Activated CD8-positive, alpha-beta T cell treated with anti-CD3 and anti-CD28 coated beads for 36 hours (primary cell): Measurements from ENCODE around the gene NHLRC3. TPM values are rescaled to one million over a fixed set of nuclear protein-coding genes. Genes with fewer than 3 reads are reported as not detected.
"Not testable (repeated sequence)": the region's sequence is repeated elsewhere in the genome, so short reads cannot be mapped to it uniquely, and the experiment has no call there.

Experiments
- ATAC-seq: fragments of 200-7000 bp; cut with Tn5 transposase; one replicate; pipeline ENCODE4 v1.10.0; 2021; ENCODE audit warnings: mild to moderate bottlenecking, moderate library complexity
- CTCF ChIA-PET: fragments of 350-600 bp; sonication (Branson Sonifier 250); formaldehyde crosslinking; loops from one replicate; lab custom pipeline; 2021; ENCODE audit warnings: antibody characterized with exemption; lab: Charles Lee
- POLR2A ChIA-PET: fragments of 350-600 bp; sonication (Branson Sonifier 250); formaldehyde crosslinking; loops from one replicate; lab custom pipeline; 2021; ENCODE audit warnings: antibody characterized with exemption; lab: Charles Lee
- DNase-seq: peaks from one replicate; pipeline ENCODE4 v3.0.0-alpha.2; 2020
- H3K27ac Mint-ChIP-seq: one replicate; pipeline ENCODE4 v1.8.0; 2021; ENCODE audit warnings: mild to moderate bottlenecking, mixed read lengths
- H3K27me3 Mint-ChIP-seq: one replicate; pipeline ENCODE4 v1.8.0; 2021; ENCODE audit warnings: mixed read lengths
- H3K36me3 Mint-ChIP-seq: one replicate; pipeline ENCODE4 v1.8.0; 2021; ENCODE audit warnings: low read depth, mixed read lengths
- H3K4me1 Mint-ChIP-seq: one replicate; pipeline ENCODE4 v1.8.0; 2021; ENCODE audit warnings: low read depth, mixed read lengths
- H3K4me3 Mint-ChIP-seq: one replicate; pipeline ENCODE4 v1.8.0; 2021; ENCODE audit warnings: mild to moderate bottlenecking, moderate library complexity, mixed read lengths
- H3K9me3 Mint-ChIP-seq: one replicate; pipeline ENCODE4 v1.8.0; 2021; ENCODE audit warnings: mixed read lengths
- CTCF ChIP-seq: fragments of 200-600 bp; IDR thresholded peaks from one replicate; pipeline ENCODE4 v1.8.0; 2022; ENCODE audit warnings: antibody characterized with exemption, mild to moderate bottlenecking
- intact Hi-C: fragments of 100-400 bp; cut with micrococcal nuclease; formaldehyde crosslinking; loops from one replicate; pipeline ENCODE4 v1.10.0; 2022
- total RNA-seq, 2 experiments: library from RNA; stranded (reverse); gene quantifications; one replicate each; pipeline ENCODE4 v1.2.3, GENCODE V29; 2021

The NHLRC3 gene
- total RNA-seq, 2 experiments from 2014 or later: 17.5 to 17.9 TPM

DNA sequence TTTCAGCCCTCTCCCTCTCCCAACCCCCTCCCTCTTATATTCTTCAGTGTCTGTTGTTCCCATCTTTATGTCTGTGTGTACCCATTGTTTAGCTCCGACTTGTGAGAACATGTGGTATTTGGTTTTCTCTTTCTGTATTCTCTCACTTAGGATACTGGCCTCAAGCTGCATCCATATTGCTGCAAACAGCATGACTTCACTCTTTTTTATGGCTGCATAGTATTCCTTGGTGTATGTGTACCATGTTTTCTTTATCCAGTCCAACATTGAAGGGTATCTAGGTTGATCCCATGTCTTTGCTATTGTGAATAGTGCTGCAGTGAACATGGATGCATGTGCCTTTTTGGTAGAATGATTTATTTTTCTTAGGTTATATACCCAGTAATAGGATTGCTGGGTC, 17.8 kb downstream of the NHLRC3 start:
- POLR2A ChIA-PET: no interaction called here
- Mint-ChIP-seq H3K4me1 (peaks cover 36% of the 10 kb centered on the region), H3K4me3 (no peak overlapping the region), H3K9me3 (peaks cover 4% of the 10 kb centered on the region), H3K27ac (no peak overlapping the region), H3K36me3 (peaks cover 35% of the 10 kb centered on the region), H3K27me3 (no peaks in the 10 kb centered on the region)
- CTCF ChIA-PET: no interaction called here
- ATAC-seq (no peak), DNase-seq (no peak)
- intact Hi-C loops: no loop called here
- no peak for TF ChIP-seq CTCF

GRCh38 chr13:39058040-39058439, 19.8 kb downstream of the NHLRC3 start:
- intact Hi-C loops: no loop called here
- no peak for TF ChIP-seq CTCF
- ATAC-seq: no peak
- Mint-ChIP-seq H3K27ac (no peak overlapping the region), H3K4me3 (no peak overlapping the region), H3K9me3 (peaks cover 4% of the 10 kb centered on the region), H3K27me3 (no peaks in the 10 kb centered on the region), H3K36me3 (peaks cover 38% of the 10 kb centered on the region), H3K4me1 (peaks cover 36% of the 10 kb centered on the region)
- POLR2A ChIA-PET: interaction anchor here (1.4 kb wide), 1 partner anchor 20 kb away, joined by 5 read pairs; the partner anchor contains the start of genes NHLRC3 and PROSER1
- no peak for DNase-seq
- CTCF ChIA-PET: interaction anchor here (1.4 kb wide), 1 partner anchor 55 kb away, joined by 3 read pairs; no protein-coding TSS in a partner anchor

GRCh38 chr13:39062004-39062403, 23.7 kb downstream of the NHLRC3 start:
- Mint-ChIP-seq H3K27ac (no peak overlapping the region), H3K4me1 (peaks cover 25% of the 10 kb centered on the region), H3K4me3 (no peak overlapping the region), H3K9me3 (peaks cover 2% of the 10 kb centered on the region), H3K36me3 (peaks cover 32% of the 10 kb centered on the region), H3K27me3 (no peaks in the 10 kb centered on the region)
- ChIA-PET POLR2A (no interaction called here), CTCF (no interaction called here)
- ATAC-seq (no peak), DNase-seq (no peak)
- TF ChIP-seq CTCF: no peak
- intact Hi-C loops: no loop called here

DNA sequence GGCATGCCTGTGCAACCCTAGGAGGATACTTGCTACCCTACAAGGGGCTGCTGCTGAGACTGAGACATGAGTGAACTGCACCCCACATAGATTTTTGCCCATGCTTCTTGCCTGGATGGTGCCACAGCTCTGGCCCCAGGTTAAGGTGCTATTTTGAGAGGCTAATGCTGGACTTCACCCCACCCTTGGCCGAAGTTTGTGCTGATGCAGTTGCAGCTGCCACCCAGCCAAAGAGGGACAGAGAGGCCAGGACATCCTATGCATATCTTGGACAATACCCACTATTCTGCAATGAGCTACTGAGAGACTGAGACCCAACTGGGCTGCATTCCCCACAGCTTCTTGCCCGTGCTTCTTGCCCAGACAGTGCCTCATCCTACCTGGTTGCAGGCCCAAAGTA, 34.6 kb downstream of the NHLRC3 start:
- ATAC-seq: no peak
- intact Hi-C loops: no loop called here
- Mint-ChIP-seq H3K27ac (no peak overlapping the region), H3K4me3 (no peak overlapping the region), H3K4me1 (no peaks in the 10 kb centered on the region), H3K9me3 (peaks cover 3% of the 10 kb centered on the region), H3K27me3 (peaks cover 33% of the 10 kb centered on the region), H3K36me3 (no peaks in the 10 kb centered on the region)
- TF ChIP-seq CTCF: no peak
- CTCF ChIA-PET: interaction anchor here (1.7 kb wide), 1 partner anchor 26 kb away, joined by 4 read pairs; no protein-coding TSS in a partner anchor
- POLR2A ChIA-PET: no interaction called here
- no peak for DNase-seq

DNA sequence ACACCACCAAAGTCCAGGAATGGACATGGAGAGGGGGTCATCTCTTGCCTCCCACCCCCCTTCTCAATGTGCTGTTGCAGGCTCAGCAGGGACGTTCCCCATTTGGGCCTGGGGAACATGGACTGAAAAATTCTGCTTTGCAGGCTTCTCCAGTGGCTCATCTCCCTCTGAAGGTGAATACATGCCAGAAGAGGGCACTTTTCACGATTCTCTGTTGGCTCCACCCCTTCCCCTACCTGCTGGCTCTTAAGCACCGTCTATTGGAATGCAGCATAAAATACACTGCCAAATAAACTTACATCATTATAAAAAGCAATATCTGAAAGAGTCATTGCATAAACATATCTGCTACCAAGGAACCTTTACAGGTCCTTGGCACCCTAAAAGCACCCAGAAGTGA, 35.7 kb downstream of the NHLRC3 start:
- Mint-ChIP-seq H3K36me3 (no peaks in the 10 kb centered on the region), H3K4me3 (no peak overlapping the region), H3K27me3 (peaks cover 38% of the 10 kb centered on the region), H3K9me3 (peaks cover 3% of the 10 kb centered on the region), H3K27ac (no peak overlapping the region), H3K4me1 (no peaks in the 10 kb centered on the region)
- no peak for TF ChIP-seq CTCF
- ChIA-PET CTCF (no interaction called here), POLR2A (no interaction called here)
- no peak for ATAC-seq
- no peak for DNase-seq
- intact Hi-C loops: no loop called here

DNA sequence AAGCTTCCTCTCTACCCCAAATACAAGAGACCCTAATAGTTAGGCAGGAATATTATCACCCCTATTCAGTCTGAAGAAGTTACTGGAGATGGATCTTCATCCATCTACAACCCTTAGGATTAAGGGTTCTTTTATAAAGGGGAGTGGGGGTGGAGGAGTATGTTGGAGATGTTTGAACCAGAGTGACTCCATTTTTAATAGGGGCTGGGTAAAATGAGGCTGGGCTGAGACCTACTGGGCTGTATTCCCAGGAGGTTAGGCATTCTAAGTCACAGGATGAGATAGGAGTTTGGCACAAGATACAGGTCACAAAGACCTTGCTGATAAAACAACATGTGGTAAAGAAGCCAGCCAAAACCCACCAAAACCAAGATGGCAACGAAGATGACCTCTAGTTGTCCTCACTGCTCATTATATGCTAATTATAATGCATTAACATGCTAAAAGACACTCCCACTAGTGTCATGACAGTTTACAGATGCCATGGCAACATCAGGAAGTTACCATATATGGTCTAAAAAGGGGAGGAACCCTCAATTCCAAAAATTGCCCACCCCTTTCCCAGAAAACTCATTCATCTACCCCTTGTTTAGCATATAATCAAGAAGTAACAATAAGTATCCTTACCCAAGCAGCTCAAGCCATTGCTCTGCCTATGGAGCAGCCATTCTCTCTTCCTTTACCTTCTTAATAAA, 48.1 kb downstream of the NHLRC3 start:
- peaks cover 10% of the 10 kb centered on the region for H3K27me3 Mint-ChIP-seq
- H3K36me3 Mint-ChIP-seq, H3K4me3 Mint-ChIP-seq, CTCF ChIA-PET, POLR2A ChIA-PET, H3K27ac Mint-ChIP-seq, intact Hi-C loops, H3K4me1 Mint-ChIP-seq, DNase-seq, H3K9me3 Mint-ChIP-seq, ATAC-seq: not testable (repeated sequence)
